Measurements from ENCODE around the gene PRR20G.

Gene PRR20G

DNA sequence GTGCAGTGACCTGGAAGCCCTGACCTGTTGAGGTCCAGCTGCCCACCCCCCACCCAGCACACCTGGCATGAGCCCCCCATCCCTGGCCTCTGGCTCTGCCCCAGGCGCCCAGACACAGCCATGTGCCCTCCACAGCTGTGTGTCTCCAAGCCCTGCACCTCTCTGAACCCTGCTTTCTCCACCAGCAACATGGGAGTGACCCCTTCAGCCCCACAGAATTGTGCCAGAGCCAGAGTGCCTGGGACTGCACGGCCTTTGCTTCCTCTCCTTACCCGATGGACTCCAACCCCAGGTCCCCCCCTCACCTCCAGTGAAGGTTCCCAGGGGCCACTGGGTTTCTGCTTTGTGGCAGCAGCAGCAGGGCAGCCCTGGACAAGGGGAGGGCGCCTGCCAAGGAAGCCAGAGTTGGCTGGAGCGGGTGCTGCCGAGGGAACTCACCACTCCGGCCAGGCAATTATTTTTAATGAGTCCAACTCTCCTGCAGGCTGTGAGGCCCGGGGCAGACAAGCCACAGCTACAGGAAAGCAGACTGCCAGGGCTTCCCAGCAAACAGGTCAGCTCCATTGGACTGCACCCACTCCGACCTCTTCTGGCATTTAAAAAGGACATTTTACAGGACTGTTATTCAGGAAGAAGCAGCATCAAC, 24.1 kb downstream of the PRR20G start:
- DNase-seq (ENCODE audit: low read depth in 2 of 2), result no peak

- no peak for DNase-seq (ENCODE audit: low read depth in 2 of 2)
These were observed 24.8 kb downstream of the PRR20G start for GRCh38 chr3:127263037-127263436.

- no peak for DNase-seq (ENCODE audit: low read depth in 2 of 2)
These were observed 25.3 kb downstream of the PRR20G start for GRCh38 chr3:127262533-127262932.

GRCh38 chr3:127261925-127262324, 25.9 kb downstream of the PRR20G start:
- DNase-seq (ENCODE audit: low read depth in 2 of 2), result no peak

GRCh38 chr3:127260826-127261555, 26.9 kb downstream of the PRR20G start:
- no peak for DNase-seq (ENCODE audit: low read depth in 2 of 2)

GRCh38 chr3:127260416-127260815, 27.4 kb downstream of the PRR20G start:
- DNase-seq (ENCODE audit: low read depth in 2 of 2), result no peak

GRCh38 chr3:127259882-127260281, 28.0 kb downstream of the PRR20G start:
- no peak for DNase-seq (ENCODE audit: low read depth in 2 of 2)

GRCh38 chr3:127258733-127259132, 29.1 kb downstream of the PRR20G start:
- no peak for DNase-seq (ENCODE audit: low read depth in 2 of 2)

DNA sequence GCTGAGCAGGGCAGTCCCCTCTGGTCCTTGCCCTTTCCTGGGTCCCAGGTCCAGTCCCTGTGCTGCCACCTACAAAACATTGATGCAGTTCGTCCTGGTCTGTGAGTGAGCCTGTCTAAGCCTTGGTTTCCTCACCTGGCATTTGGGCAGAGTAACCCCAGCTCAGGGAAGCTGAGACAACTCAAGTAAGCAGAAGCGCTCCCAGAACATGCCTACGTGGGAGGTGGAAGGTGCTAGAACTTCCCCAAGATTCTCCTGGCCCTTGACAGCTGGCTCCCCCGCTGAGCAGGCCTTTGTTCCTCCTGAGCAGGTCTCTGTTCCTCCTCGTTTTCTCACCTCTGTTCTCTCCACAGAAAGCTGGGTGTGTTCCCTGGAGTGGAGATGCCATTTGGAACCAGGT, 30.5 kb downstream of the PRR20G start:
- no peak for DNase-seq (ENCODE audit: low read depth in 2 of 2)

- no peak for DNase-seq (ENCODE audit: low read depth in 2 of 2)
These were observed 31.0 kb downstream of the PRR20G start for GRCh38 chr3:127256733-127257271.

DNA sequence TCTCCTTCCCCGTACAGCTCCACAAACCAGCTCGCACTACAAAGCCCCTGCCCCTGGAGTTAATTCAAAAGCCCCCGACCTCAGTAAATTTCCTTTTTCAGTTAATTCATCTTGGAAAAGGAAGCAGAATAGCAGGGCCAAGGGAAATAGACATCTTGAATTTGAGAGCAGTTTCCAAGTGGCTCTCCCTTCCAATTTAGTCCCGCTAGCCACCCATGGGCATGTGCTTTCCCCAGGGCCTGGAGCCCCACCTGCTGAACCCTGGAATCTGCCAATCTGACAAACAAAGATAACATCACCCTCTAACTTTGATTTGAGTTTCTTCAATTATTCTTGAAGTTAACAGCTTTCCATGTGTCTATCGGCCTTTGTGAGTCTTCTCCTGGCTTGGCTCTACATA, 31.7 kb downstream of the PRR20G start:
- no peak for DNase-seq (ENCODE audit: low read depth in 2 of 2)

- DNase-seq (ENCODE audit: low read depth in 2 of 2), result no peak
These were observed 32.3 kb downstream of the PRR20G start for GRCh38 chr3:127255516-127255915.

DNA sequence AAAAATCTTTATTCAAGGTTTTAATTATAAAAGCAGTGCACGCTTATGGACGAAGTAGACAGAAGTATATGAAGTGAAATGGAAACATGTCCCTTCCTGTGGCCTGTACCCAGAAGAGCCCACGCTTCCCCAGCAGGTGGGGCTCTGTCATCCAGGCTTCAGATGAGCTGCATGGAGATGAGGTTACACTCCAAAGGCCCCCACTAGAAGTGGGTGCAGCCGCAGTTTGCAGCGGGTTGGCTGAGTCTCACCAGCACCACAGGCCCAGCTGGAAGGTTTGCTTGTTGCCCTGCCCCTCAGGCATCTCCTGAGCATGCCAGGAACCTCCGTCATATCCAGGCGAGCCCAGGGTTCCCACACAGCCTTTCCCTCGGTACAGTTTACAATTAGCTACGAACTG, 33.1 kb downstream of the PRR20G start:
- no peak for DNase-seq (ENCODE audit: low read depth in 2 of 2)

DNA sequence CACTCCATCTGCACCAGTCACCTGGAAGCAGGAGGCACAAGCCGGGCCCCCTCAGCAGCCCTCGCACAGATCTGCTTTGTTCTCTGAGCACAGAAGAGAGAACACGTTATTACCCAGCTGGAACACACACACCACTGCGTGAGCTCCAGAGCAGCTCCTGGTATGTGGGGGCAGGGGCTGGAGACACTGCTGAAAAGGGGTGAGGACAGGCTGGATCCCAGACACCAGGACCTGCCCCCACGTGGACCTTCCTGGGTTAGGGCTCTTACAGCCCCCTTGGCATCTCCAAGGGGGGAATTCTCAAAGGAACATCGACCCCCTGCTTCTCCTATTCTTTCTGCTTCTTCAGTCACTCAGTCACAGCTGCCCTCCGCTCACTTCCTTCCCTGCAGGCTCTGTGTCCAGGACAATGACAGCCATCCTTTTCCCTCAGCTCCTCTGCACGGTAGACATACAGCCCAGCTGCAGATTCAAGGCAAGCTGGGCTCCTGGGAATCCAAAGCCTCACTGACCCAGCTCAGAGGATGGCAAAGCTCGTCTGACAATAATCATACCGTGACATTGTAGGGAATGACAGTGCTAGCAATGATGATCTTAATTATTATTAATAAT, 33.7 kb downstream of the PRR20G start:
- DNase-seq (ENCODE audit: low read depth in 2 of 2), result no peak

GRCh38 chr3:127253491-127253890, 34.4 kb downstream of the PRR20G start:
- DNase-seq (ENCODE audit: low read depth in 2 of 2), result no peak

- DNase-seq (ENCODE audit: low read depth in 2 of 2), result no peak
These were observed 35.4 kb downstream of the PRR20G start for GRCh38 chr3:127252446-127252845.

- no peak for DNase-seq (ENCODE audit: low read depth in 2 of 2)
These were observed 37.8 kb downstream of the PRR20G start for GRCh38 chr3:127250032-127250431.

- no peak for DNase-seq (ENCODE audit: low read depth in 2 of 2)
These were observed 40.6 kb downstream of the PRR20G start for GRCh38 chr3:127247292-127247691.

DNA sequence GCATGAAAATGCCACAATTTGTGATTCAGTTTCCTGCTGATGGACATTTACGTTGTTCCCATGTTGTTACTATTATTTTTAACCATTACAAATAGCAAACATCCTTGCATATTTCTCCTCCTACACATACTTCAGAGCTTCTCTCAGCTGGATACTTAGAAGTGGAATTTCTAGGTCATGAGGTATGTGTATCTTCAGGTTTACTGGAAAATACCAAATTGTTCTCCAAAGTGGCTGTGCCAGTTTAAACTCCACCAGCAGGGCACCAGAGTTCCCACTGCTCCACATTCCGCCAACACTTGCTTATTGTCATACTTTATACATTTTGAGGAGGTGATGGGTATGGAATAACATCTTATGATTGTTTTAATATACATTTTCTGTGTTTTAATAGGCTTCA, 49.2 kb downstream of the PRR20G start:
- DNase-seq (ENCODE audit: low read depth in 2 of 2), result no peak

- no peak for DNase-seq (ENCODE audit: low read depth in 2 of 2)
These were observed 50.0 kb downstream of the PRR20G start for GRCh38 chr3:127237835-127238234.

- no peak for DNase-seq (ENCODE audit: low read depth in 2 of 2)
These were observed 52.1 kb downstream of the PRR20G start for GRCh38 chr3:127235706-127236105.

- DNase-seq (ENCODE audit: low read depth in 2 of 2), result no peak
These were observed 53.1 kb downstream of the PRR20G start for GRCh38 chr3:127234778-127235177.
